ENCODE measurements around the gene EN1. TPM values are rescaled to one million over a fixed set of nuclear protein-coding genes. Genes with fewer than 3 reads are reported as not detected.

The EN1 gene
- total RNA-seq, 3 donors from 2014 or later: not detected

DNA sequence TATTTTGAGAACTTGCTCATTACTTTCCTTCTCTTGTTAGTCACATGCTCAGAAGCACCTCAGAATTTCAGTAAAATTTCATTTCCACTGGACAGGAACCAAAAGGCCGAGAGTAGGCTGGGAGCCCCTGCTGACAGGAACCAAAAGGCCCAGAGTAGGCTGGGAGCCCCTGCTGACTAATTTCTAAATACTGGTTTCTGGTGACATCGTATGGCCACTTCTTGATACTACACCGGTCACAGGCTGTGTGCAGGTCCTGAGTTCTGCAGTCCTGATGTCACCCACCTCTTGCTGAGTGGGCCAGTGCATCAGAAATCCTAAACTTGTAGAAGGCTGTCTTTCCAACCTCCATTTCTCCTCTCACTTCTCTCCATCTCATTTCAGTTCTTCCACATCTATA lies 17.7 kb upstream of the EN1 start:
- Histone ChIP-seq H3K36me3 (ENCODE audit: low read depth) (no peaks in the 10 kb centered on the region), H3K9me3 (no peaks in the 10 kb centered on the region), H3K4me1 (ENCODE audit: low read depth) (no peaks in the 10 kb centered on the region), H3K4me3 (no peak overlapping the region)
- ATAC-seq: peak; percentile 57
- intact Hi-C loops (cut with DNase I, micrococcal nuclease): loop anchor here in 1 of 2 donors (10.0 kb wide), 1 partner anchor 800 kb away; no protein-coding TSS in a partner anchor
- peak in 1 of 3 donors; percentile 39 for DNase-seq
- no peak for TF ChIP-seq CTCF (IDR thresholded peaks at IDR 0.05)

- TF ChIP-seq CTCF (IDR thresholded peaks at IDR 0.05): no peak
- H3K4me3 ChIP-seq: no peak overlapping the region
- ATAC-seq: no peak
- H3K4me1 ChIP-seq (ENCODE audit: low read depth): no peaks in the 10 kb centered on the region
- H3K9me3 ChIP-seq: no peaks in the 10 kb centered on the region
- no peaks in the 10 kb centered on the region for H3K36me3 ChIP-seq (ENCODE audit: low read depth)
- no peak for DNase-seq
- intact Hi-C loops (cut with DNase I, micrococcal nuclease): loop anchor here in 1 of 2 donors (10.0 kb wide), 1 partner anchor 799 kb away; no protein-coding TSS in a partner anchor
Observed at GRCh38 chr2:118864207-118864606, 16.8 kb upstream of the EN1 start.

GRCh38 chr2:118861731-118862130 lies 14.3 kb upstream of the EN1 start:
- H3K36me3 ChIP-seq (ENCODE audit: low read depth): no peaks in the 10 kb centered on the region
- no peak for DNase-seq
- intact Hi-C loops (cut with DNase I, micrococcal nuclease): loop anchor here in 1 of 2 donors (10.0 kb wide), 1 partner anchor 797 kb away; no protein-coding TSS in a partner anchor
- no peaks in the 10 kb centered on the region for H3K4me1 ChIP-seq (ENCODE audit: low read depth)
- no peak overlapping the region for H3K4me3 ChIP-seq
- no peaks in the 10 kb centered on the region for H3K9me3 ChIP-seq
- TF ChIP-seq CTCF (IDR thresholded peaks at IDR 0.05): no peak
- ATAC-seq: no peak

DNA sequence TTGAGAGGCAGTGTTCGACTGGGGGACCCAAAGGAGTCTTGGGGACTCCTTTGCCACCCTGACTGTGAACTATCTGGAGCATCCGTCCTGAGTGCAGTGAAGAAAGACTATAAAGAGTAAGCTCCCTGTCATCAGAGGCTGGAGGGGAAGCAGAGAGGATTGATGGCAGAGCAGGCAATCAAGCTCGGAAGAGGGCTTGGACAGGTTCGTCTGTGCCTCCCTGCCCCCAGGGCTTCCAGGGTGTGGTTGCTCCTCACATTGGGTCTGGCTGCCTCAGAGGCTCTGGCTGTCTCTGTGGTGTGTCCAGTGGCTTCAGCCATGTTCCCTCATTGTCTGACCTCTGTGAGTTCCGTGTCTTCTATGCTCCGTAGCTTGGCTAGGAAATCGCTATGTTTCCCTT lies 13.8 kb upstream of the EN1 start:
- Histone ChIP-seq H3K9me3 (no peaks in the 10 kb centered on the region), H3K36me3 (ENCODE audit: low read depth) (no peaks in the 10 kb centered on the region), H3K4me1 (ENCODE audit: low read depth) (no peaks in the 10 kb centered on the region), H3K4me3 (no peak overlapping the region)
- ATAC-seq (no peak), DNase-seq (no peak)
- intact Hi-C loops (cut with DNase I, micrococcal nuclease): loop anchor here in 1 of 2 donors (10.0 kb wide), 1 partner anchor 796 kb away; no protein-coding TSS in a partner anchor
- TF ChIP-seq CTCF (IDR thresholded peaks at IDR 0.05): no peak

GRCh38 chr2:118860506-118860905 lies 13.1 kb upstream of the EN1 start:
- TF ChIP-seq CTCF (IDR thresholded peaks at IDR 0.05): no peak
- Histone ChIP-seq H3K4me3 (no peak overlapping the region), H3K4me1 (ENCODE audit: low read depth) (peaks cover under 1% of the 10 kb centered on the region), H3K36me3 (ENCODE audit: low read depth) (no peaks in the 10 kb centered on the region), H3K9me3 (no peaks in the 10 kb centered on the region)
- intact Hi-C loops (cut with DNase I, micrococcal nuclease): loop anchor here in 1 of 2 donors (10.0 kb wide), 1 partner anchor 796 kb away; no protein-coding TSS in a partner anchor
- no peak for DNase-seq
- ATAC-seq: no peak

Data from mucosa of descending colon (tissue), 3 donors.